ENCODE measurements around the gene TREM2.
"Not testable (repeated sequence)": the region's sequence is repeated elsewhere in the genome, so short reads cannot be mapped to it uniquely, and the experiment has no call there.

Gene TREM2

GRCh38 chr6:41162687-41163418 lies at the start of gene TREM2:
TSS of gene TREM2 (minus strand) at chr6:41163116. CDS start at chr6:41163082, 34 bp downstream.
- DNase-seq: no peak

- no peak for DNase-seq
Observed at GRCh38 chr6:41209547-41210320, 46.8 kb upstream of the TREM2 start.

- no peak for DNase-seq
Observed at GRCh38 chr6:41208439-41209106, 45.7 kb upstream of the TREM2 start.

GRCh38 chr6:41204156-41204555 lies 41.2 kb upstream of the TREM2 start:
- DNase-seq: no peak

- DNase-seq: no peak
Observed at GRCh38 chr6:41201764-41202173, 38.9 kb upstream of the TREM2 start.

- DNase-seq: peak in 1 of 4 experiments; percentile 25
Observed at GRCh38 chr6:41200901-41201763, 38.2 kb upstream of the TREM2 start, which contains the start of gene TREML2. TSS of gene TREML2 (minus strand) at chr6:41201149. CDS start at chr6:41201008, 141 bp downstream.

- DNase-seq: peak in 2 of 4 experiments; percentile 24 to 40
Observed at GRCh38 chr6:41200296-41200900, 37.5 kb upstream of the TREM2 start.

- no peak for DNase-seq
Observed at GRCh38 chr6:41199552-41200246, 36.8 kb upstream of the TREM2 start.

GRCh38 chr6:41197234-41197633 lies 34.3 kb upstream of the TREM2 start:
- no peak for DNase-seq

GRCh38 chr6:41194386-41194785 lies 31.5 kb upstream of the TREM2 start:
- no peak for DNase-seq

- DNase-seq: no peak
Observed at GRCh38 chr6:41193884-41194283, 31.0 kb upstream of the TREM2 start.

- no peak for DNase-seq
Observed at GRCh38 chr6:41193171-41193734, 30.3 kb upstream of the TREM2 start.

- peak in 1 of 4 experiments; percentile 22 for DNase-seq
Observed at GRCh38 chr6:41191569-41191968, 28.7 kb upstream of the TREM2 start.

GRCh38 chr6:41190791-41191190 lies 27.9 kb upstream of the TREM2 start:
- no peak for DNase-seq

- no peak for DNase-seq
Observed at GRCh38 chr6:41189967-41190366, 27.1 kb upstream of the TREM2 start.

- not testable (repeated sequence) for DNase-seq
Observed at GRCh38 chr6:41189046-41189445, 26.1 kb upstream of the TREM2 start.

- DNase-seq: no peak
Observed at GRCh38 chr6:41187924-41188886, 25.3 kb upstream of the TREM2 start.

- no peak for DNase-seq
Observed at GRCh38 chr6:41186031-41186562, 23.2 kb upstream of the TREM2 start.

GRCh38 chr6:41184761-41185160 lies 21.8 kb upstream of the TREM2 start:
- no peak for DNase-seq

Measured in activated CD4-positive, CD25-positive, alpha-beta regulatory T cell (primary cell).